Ishikawa (cell line): ENCODE data around the gene SLC9A9.

Source experiments
- CEBPB ChIP-seq: IDR thresholded peaks from 2 replicates; pipeline ENCODE4 v1.6.1; 2012
- CREB1 ChIP-seq: IDR thresholded peaks from 2 replicates; pipeline ENCODE4 v1.6.1; 2012; ENCODE audit warnings: low read depth
- EGR1 ChIP-seq: IDR thresholded peaks from 2 replicates; pipeline ENCODE4 v1.6.1; 2012
- EP300 ChIP-seq: IDR thresholded peaks from 2 replicates; pipeline ENCODE4 v1.6.1; 2012; ENCODE audit warnings: borderline replicate concordance
- FOXM1 ChIP-seq: IDR thresholded peaks from 2 replicates; pipeline ENCODE4 v1.6.1; 2012; ENCODE audit warnings: low read depth, borderline replicate concordance
- MAX ChIP-seq: IDR thresholded peaks from 2 replicates; pipeline ENCODE4 v1.6.1; 2012
- NFIC ChIP-seq: IDR thresholded peaks from 2 replicates; pipeline ENCODE4 v1.6.1; 2012
- RAD21 ChIP-seq: IDR thresholded peaks from 2 replicates; pipeline ENCODE4 v1.6.1; 2012; ENCODE audit warnings: low read depth
- REST ChIP-seq: IDR thresholded peaks from 2 replicates; pipeline ENCODE4 v1.6.1; 2012; ENCODE audit warnings: low read depth, mild to moderate bottlenecking
- TAF1 ChIP-seq: IDR thresholded peaks from 2 replicates; pipeline ENCODE4 v1.6.1; 2012; ENCODE audit warnings: low read depth, mild to moderate bottlenecking
- TCF12 ChIP-seq: IDR thresholded peaks from 2 replicates; pipeline ENCODE4 v1.6.1; 2012; ENCODE audit warnings: low read depth
- TEAD4 ChIP-seq: IDR thresholded peaks from 2 replicates; pipeline ENCODE4 v1.6.1; 2012
- USF1 ChIP-seq: IDR thresholded peaks from 2 replicates; pipeline ENCODE4 v1.6.1; 2012
- YY1 ChIP-seq: IDR thresholded peaks from 2 replicates; pipeline ENCODE4 v1.6.1; 2012; ENCODE audit warnings: low read depth
- ZBTB7A ChIP-seq: IDR thresholded peaks from 2 replicates; pipeline ENCODE4 v1.6.1; 2012; ENCODE audit warnings: low read depth

Gene SLC9A9

GRCh38 chr3:143783851-143784370, 64.4 kb downstream of the SLC9A9 start:
- TF ChIP-seq TCF12 (no peak), RAD21 (no peak), USF1 (no peak), CREB1 (no peak), CEBPB (no peak), EP300 (no peak), ZBTB7A (no peak), MAX (no peak), FOXM1 (no peak), NFIC (no peak), REST (no peak), YY1 (no peak), TEAD4 (no peak), TAF1 (no peak)

- no peak for TF ChIP-seq MAX
- peak; percentile 74 for TF ChIP-seq RAD21
Measured at GRCh38 chr3:143775459-143775858, 72.8 kb downstream of the SLC9A9 start.

GRCh38 chr3:143771939-143772338, 76.3 kb downstream of the SLC9A9 start:
- TF ChIP-seq USF1: no peak
- no peak for TF ChIP-seq TAF1
- TF ChIP-seq CREB1: no peak
- no peak for TF ChIP-seq EGR1
- no peak for TF ChIP-seq RAD21
- no peak for TF ChIP-seq REST
- no peak for TF ChIP-seq TCF12
- TF ChIP-seq ZBTB7A: no peak
- TF ChIP-seq EP300: no peak
- no peak for TF ChIP-seq CEBPB
- TF ChIP-seq FOXM1: no peak
- no peak for TF ChIP-seq MAX
- TF ChIP-seq YY1: no peak
- TF ChIP-seq NFIC: no peak
- TF ChIP-seq TEAD4: no peak

- TF ChIP-seq EP300 (no peak), CEBPB (no peak), TCF12 (no peak), EGR1 (no peak), MAX (no peak), CREB1 (no peak), REST (no peak), RAD21 (no peak), TAF1 (no peak), FOXM1 (no peak), NFIC (no peak)
Measured at GRCh38 chr3:143771258-143771657, 77.0 kb downstream of the SLC9A9 start.

GRCh38 chr3:143770391-143770790, 77.9 kb downstream of the SLC9A9 start:
- no peak for TF ChIP-seq TCF12
- TF ChIP-seq NFIC: no peak
- TF ChIP-seq TEAD4: no peak
- TF ChIP-seq RAD21: no peak
- no peak for TF ChIP-seq REST
- no peak for TF ChIP-seq EGR1
- TF ChIP-seq TAF1: no peak
- TF ChIP-seq FOXM1: no peak
- no peak for TF ChIP-seq USF1
- no peak for TF ChIP-seq CREB1
- TF ChIP-seq CEBPB: no peak
- no peak for TF ChIP-seq EP300
- no peak for TF ChIP-seq MAX
